IPS DF 6.9 (cell line): ENCODE results near the gene RALGPS1.

Experiments
- DNase-seq: peaks from one replicate; pipeline ENCODE4 v3.0.0-alpha.2; 2013; ENCODE audit warnings: low read depth, low spot score
- H3K27ac ChIP-seq: one replicate; pipeline ENCODE4 v1.5.1; 2013; ENCODE audit warnings: low read length, control low read depth
- H3K27me3 ChIP-seq: 2 replicates; pipeline ENCODE4 v1.6.1; 2013; ENCODE audit warnings: mild to moderate bottlenecking, low read length; ENCODE audit not compliant: control insufficient read depth, insufficient read depth
- H3K36me3 ChIP-seq: 2 replicates; pipeline ENCODE4 v1.6.1; 2013; ENCODE audit warnings: low read length; ENCODE audit not compliant: control insufficient read depth, insufficient read depth
- H3K4me1 ChIP-seq: 2 replicates; pipeline ENCODE4 v1.6.1; 2013; ENCODE audit warnings: low read length; ENCODE audit not compliant: control insufficient read depth, insufficient read depth
- H3K4me3 ChIP-seq: 2 replicates; pipeline ENCODE4 v1.5.1; 2013; ENCODE audit warnings: mild to moderate bottlenecking, low read length
- H3K9me3 ChIP-seq: 2 replicates; pipeline ENCODE4 v1.6.1; 2013; ENCODE audit warnings: low read length, inconsistent platforms; ENCODE audit not compliant: control insufficient read depth, insufficient read depth
- WGBS: extraction: QIAGEN DNeasy Blood & Tissue Kit; methylation state at CpG from one replicate; pipeline ENCODE4 v1.1.7; 2013; ENCODE audit warnings: mixed read lengths, missing lambda C conversion rate; ENCODE audit not compliant: insufficient read length, insufficient coverage; 5-methylcytosine and 5-hydroxymethylcytosine counted together

RALGPS1 gene

DNA sequence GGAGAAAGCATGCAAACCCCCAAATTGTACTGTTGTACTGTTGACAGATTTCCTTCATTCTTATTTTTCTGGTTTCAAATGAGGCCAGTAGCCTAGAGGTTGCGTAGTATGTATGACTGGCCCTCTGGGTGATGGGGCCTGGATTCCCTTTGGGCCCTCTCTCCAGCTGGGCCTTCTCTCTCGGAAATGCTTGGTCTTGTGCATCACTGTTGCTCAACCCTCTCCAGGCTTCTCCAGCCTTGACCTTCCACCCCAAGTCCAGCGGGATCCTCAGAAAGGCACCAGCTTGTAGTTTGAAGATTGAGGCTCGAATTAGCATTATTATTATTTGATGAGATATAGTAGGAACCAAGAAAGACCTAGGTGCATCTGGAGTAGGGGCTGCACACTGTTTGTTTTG lies 120.8 kb downstream of the RALGPS1 start:
- Histone ChIP-seq H3K4me3 (no peak overlapping the region), H3K4me1 (no peaks in the 10 kb centered on the region), H3K27ac (no peak overlapping the region), H3K27me3 (no peaks in the 10 kb centered on the region), H3K9me3 (no peaks in the 10 kb centered on the region), H3K36me3 (no peaks in the 10 kb centered on the region)
- no peak for DNase-seq
- WGBS, result no CpG with 5 or more reads among the region's 4 CpGs

DNA sequence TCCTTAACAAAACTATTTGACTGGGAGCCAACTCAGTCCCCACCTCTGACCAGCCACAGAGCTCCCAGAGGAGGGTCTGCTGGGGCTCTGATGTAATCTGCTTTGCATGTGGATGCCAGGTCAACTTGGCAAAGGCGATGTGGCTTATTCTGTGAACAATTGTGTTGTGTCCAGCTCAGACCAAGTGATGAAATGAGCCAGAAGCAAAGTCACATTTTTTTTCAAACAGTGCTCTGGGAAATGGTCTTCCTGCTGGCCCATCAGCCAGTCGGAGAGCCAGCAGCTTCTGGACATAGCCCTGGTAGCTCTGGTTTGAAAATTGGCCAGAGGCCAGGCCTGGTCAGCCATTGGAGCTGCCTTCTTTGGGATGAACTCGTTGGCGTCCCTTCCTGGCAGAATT lies 121.4 kb downstream of the RALGPS1 start:
- Histone ChIP-seq H3K9me3 (no peaks in the 10 kb centered on the region), H3K27me3 (no peaks in the 10 kb centered on the region), H3K4me3 (no peak overlapping the region), H3K4me1 (no peaks in the 10 kb centered on the region), H3K27ac (no peak overlapping the region), H3K36me3 (no peaks in the 10 kb centered on the region)
- no CpG with 5 or more reads among the region's 4 CpGs for WGBS
- DNase-seq, result no peak

DNA sequence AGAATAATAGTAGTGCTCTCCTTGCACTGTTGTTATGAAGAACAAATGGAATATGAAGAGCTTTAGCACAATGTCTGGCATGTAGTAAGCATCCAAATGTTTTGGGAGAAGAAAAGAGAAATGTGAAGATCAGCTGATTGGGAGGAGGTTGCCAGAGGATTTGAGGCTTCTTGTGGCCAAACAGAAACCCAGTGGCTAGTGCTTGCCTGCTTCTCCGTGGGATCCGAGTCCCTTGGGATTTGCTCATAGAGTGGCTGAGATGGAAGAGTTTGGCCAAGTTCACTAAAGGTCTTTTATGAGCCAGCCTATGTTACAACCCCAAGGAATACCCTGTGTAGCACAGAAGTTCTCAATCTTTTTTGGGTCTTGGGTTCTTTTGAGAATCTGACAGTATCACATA lies 121.9 kb downstream of the RALGPS1 start:
- Histone ChIP-seq H3K36me3 (no peaks in the 10 kb centered on the region), H3K4me1 (no peaks in the 10 kb centered on the region), H3K27me3 (no peaks in the 10 kb centered on the region), H3K9me3 (no peaks in the 10 kb centered on the region), H3K27ac (no peak overlapping the region), H3K4me3 (no peak overlapping the region)
- no peak for DNase-seq
- WGBS, result no CpG with 5 or more reads among the region's 2 CpGs

DNA sequence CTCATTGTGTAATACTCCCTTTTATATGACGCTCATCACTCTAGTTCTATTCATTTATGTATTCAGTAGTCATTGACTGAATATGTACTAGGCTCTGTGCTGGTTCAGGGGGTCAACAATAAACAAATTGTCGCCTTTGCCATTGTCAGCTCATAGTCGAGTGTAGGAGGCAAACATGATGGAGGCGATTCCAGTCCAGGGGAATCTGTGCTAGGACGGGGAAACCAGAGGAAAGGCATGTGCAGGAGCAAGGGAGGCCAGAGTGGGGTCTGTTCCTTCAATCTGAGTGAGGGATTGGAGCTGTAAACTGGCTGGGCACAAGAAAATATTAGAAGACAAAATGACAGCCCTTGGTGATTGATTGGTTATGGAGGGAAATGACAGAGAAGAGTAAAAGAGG lies 123.9 kb downstream of the RALGPS1 start:
- Histone ChIP-seq H3K27ac (no peak overlapping the region), H3K4me3 (no peak overlapping the region), H3K4me1 (no peaks in the 10 kb centered on the region), H3K27me3 (no peaks in the 10 kb centered on the region), H3K9me3 (no peaks in the 10 kb centered on the region), H3K36me3 (no peaks in the 10 kb centered on the region)
- WGBS, result no CpG with 5 or more reads among the region's 5 CpGs
- DNase-seq, result no peak

DNA sequence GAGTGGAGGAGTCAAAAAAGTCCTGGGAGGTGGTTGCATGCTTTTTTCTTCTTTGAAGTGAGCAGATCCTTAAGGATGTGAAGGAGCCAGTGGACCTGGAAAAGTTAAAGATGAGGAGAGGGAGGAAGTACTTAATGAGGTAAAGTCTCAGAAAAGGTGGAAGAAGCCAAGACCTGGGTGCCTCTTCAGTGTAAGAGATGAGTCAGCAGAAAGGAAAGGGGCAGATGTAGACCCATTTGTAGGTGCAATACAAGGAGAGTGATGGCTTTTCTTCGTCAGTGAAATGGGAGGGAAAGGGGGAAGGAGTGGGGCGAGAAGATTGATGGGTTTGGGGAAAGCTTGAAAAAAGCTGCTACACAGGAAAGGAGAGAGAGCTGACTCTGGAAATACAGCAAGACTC lies 124.9 kb downstream of the RALGPS1 start:
- Histone ChIP-seq H3K4me3 (no peak overlapping the region), H3K27me3 (no peaks in the 10 kb centered on the region), H3K36me3 (no peaks in the 10 kb centered on the region), H3K9me3 (no peaks in the 10 kb centered on the region), H3K4me1 (no peaks in the 10 kb centered on the region), H3K27ac (no peak overlapping the region)
- DNase-seq, result no peak
- WGBS, result 100% methylated on average over 2 of the region's 2 CpGs

DNA sequence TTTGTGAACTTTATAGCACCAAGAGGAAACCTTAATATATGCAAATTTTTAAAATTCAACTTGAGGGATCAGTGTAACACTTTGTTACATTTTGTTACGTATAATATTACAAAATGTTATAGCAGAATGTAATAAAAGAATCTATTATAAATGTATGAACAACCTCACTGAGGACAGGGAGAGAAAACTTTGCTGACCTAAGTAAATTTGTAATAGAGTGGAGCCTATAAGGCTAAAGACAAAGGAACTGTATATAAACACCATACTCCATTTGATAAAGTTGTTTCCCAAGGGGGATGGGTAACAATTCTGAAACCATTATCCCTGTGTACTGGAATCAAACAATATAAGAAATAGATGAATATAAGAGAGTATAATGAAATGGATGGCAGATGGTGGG lies 130.6 kb downstream of the RALGPS1 start:
- Histone ChIP-seq H3K27me3 (no peaks in the 10 kb centered on the region), H3K9me3 (no peaks in the 10 kb centered on the region), H3K27ac (no peak overlapping the region), H3K36me3 (no peaks in the 10 kb centered on the region), H3K4me3 (no peak overlapping the region), H3K4me1 (no peaks in the 10 kb centered on the region)
- WGBS, result no CpG with 5 or more reads among the region's 1 CpG
- DNase-seq, result no peak

DNA sequence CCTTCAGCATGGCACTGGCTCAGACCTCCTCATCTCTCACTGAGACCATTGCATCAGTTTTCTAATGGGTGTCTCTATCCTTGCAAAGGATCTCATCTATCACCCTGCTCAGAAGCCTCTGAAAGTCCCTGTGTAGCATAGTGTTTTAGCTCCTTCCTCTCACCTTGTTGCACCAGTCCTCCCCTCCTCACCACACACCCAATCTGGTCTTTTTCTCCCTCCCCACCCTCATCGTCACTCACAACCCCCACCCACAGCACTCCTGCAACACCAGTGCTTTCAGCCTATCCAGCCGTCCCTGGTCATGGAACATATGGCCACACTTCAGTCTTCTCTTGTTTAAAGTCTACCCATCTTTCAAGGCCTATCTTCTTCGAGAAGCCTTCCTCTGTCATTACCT lies 133.4 kb downstream of the RALGPS1 start:
- no peak for DNase-seq
- Histone ChIP-seq H3K27ac (no peak overlapping the region), H3K4me1 (no peaks in the 10 kb centered on the region), H3K27me3 (no peaks in the 10 kb centered on the region), H3K36me3 (no peaks in the 10 kb centered on the region), H3K4me3 (no peak overlapping the region), H3K9me3 (no peaks in the 10 kb centered on the region)
- 100% methylated on average over 1 of the region's 3 CpGs for WGBS

DNA sequence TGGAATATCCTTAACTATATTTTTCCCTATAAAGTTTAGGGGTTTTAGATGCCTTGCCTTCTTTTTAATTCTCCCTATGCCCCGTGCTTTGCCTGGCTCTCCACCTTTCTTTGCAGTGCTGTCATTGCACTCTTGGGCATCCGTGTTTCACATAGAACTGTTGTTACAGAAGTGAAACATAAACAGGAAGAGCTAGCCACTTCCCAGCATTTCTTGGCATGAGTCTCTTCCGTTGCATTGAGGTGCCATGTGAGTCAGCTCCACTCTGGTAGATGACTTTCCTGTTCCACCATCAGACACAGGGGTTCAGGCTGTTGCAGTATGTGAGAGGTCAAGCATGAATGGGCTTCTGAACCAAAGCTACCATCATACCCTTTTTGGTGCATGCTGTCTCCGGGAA lies 134.5 kb downstream of the RALGPS1 start:
- DNase-seq, result no peak
- Histone ChIP-seq H3K27ac (no peak overlapping the region), H3K4me3 (no peak overlapping the region), H3K9me3 (no peaks in the 10 kb centered on the region), H3K4me1 (no peaks in the 10 kb centered on the region), H3K27me3 (no peaks in the 10 kb centered on the region), H3K36me3 (no peaks in the 10 kb centered on the region)
- no CpG with 5 or more reads among the region's 4 CpGs for WGBS

DNA sequence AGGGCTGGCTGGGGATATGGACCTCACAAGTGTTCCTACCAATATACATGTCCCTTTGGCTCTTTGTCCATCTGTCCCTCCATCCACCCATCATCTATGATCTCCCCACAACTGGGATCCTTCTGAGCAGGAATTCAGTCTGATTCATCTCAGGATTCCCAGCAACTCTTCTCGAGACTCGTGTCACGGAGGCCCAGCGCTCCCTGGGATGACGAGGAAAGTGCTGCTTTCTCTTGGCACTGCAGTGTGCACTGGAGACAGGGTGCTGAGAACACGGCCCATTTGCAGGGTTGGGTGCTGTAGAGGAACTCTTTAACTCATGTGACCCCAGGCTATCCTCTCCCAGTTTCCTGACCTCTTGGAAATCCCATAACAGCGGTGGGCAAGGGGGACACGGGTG lies 135.0 kb downstream of the RALGPS1 start:
- Histone ChIP-seq H3K27me3 (no peaks in the 10 kb centered on the region), H3K9me3 (no peaks in the 10 kb centered on the region), H3K36me3 (no peaks in the 10 kb centered on the region), H3K27ac (no peak overlapping the region), H3K4me3 (no peak overlapping the region), H3K4me1 (no peaks in the 10 kb centered on the region)
- DNase-seq, result no peak
- no CpG with 5 or more reads among the region's 8 CpGs for WGBS

DNA sequence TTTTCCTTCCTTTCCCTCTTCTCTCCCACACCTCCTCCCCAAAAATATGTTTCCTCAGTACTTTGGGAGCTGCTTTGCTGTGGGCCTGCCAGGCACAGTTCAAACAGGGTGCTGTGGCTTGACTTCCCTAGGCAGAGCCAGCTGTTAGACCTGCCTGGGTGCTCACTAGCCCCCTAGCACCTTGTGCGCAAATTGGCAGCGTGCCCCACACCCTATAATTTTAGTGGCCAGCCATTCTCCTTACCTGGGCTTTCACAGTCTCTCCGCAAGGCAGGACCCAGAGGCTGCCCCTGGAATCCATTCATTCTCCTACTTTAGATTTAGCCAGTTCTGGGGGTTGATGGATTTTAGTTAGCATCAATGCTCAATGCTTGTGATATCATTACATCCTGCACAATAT lies 135.6 kb downstream of the RALGPS1 start:
- Histone ChIP-seq H3K9me3 (no peaks in the 10 kb centered on the region), H3K4me1 (no peaks in the 10 kb centered on the region), H3K27me3 (no peaks in the 10 kb centered on the region), H3K27ac (no peak overlapping the region), H3K36me3 (no peaks in the 10 kb centered on the region), H3K4me3 (no peak overlapping the region)
- DNase-seq, result no peak
- no CpG with 5 or more reads among the region's 3 CpGs for WGBS

DNA sequence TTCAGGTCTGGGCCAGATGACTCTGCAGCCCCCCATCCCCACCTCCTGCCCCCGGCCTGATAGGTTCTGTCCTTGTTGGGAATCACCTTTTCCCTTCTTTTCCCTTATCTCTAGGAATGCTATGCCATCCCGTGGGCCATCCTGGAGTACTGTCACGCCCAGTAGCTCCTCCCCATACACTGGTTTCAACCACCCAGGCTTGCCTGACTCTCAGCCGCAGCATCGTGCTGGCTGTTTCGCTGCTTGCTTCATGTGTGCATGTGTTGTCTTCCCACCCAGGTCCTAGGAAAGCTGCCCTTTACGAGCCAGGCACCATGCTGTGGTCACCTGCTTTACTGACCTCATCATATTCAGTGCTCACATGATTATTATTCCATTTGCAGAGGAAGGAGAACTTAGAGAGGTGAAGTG lies 136.0 kb downstream of the RALGPS1 start:
- H3K4me3 ChIP-seq, result no peak overlapping the region
- H3K27me3 ChIP-seq, result no peaks in the 10 kb centered on the region
- no peaks in the 10 kb centered on the region for H3K36me3 ChIP-seq
- H3K27ac ChIP-seq, result no peak overlapping the region
- no peaks in the 10 kb centered on the region for H3K9me3 ChIP-seq
- no peaks in the 10 kb centered on the region for H3K4me1 ChIP-seq
- DNase-seq, result no peak
- WGBS, result no CpG with 5 or more reads among the region's 7 CpGs
